GM12891 (cell line): ENCODE measurements around the gene CD84.

Source experiments
- PAX5 ChIP-seq: IDR thresholded peaks from 2 replicates; pipeline ENCODE4 v1.6.1; 2011; ENCODE audit warnings: low read length, moderate library complexity, mild to moderate bottlenecking; ENCODE audit not compliant: insufficient read depth, severe bottlenecking
- POLR2A ChIP-seq: IDR thresholded peaks from 2 replicates; pipeline ENCODE4 v1.6.1; 2011; ENCODE audit warnings: low read depth, low read length, control low read depth
- POLR2AphosphoS5 ChIP-seq: IDR thresholded peaks from 2 replicates; pipeline ENCODE4 v1.6.1; 2011; ENCODE audit warnings: low read depth, low read length, control low read depth
- SPI1 ChIP-seq: IDR thresholded peaks from 2 replicates; pipeline ENCODE4 v1.6.1; 2011; ENCODE audit warnings: low read depth, low read length, control low read depth
- TAF1 ChIP-seq: IDR thresholded peaks from 2 replicates; pipeline ENCODE4 v1.6.1; 2011; ENCODE audit warnings: low read depth, low read length, control low read depth

GRCh38 chr1:160588468-160588867 lies 9.2 kb upstream of the CD84 start:
- no peak for TF ChIP-seq TAF1
- no peak for TF ChIP-seq POLR2AphosphoS5
- no peak for TF ChIP-seq SPI1
- TF ChIP-seq POLR2A: no peak
- TF ChIP-seq PAX5: no peak
